Endodermal cell (in vitro differentiated cells): ENCODE measurements around the gene DTWD2. TPM values are rescaled to one million over a fixed set of nuclear protein-coding genes. Genes with fewer than 3 reads are reported as not detected.

Source experiments
- DNase-seq: peaks from one replicate; pipeline ENCODE4 v3.0.0-alpha.2; 2017
- H3K27ac ChIP-seq: 2 replicates; pipeline ENCODE4 v1.5.1; 2013; ENCODE audit warnings: mild to moderate bottlenecking, low read depth, low read length, moderate library complexity
- H3K27me3 ChIP-seq: 2 replicates; pipeline ENCODE4 v1.6.1; 2013; ENCODE audit warnings: mild to moderate bottlenecking, low read length, moderate library complexity; ENCODE audit not compliant: insufficient read depth, control insufficient read depth, poor library complexity, severe bottlenecking
- H3K36me3 ChIP-seq: 2 replicates; pipeline ENCODE4 v1.7.0; 2013; ENCODE audit warnings: mild to moderate bottlenecking, low read length, moderate library complexity; ENCODE audit not compliant: control insufficient read depth, insufficient read depth
- H3K4me1 ChIP-seq: one replicate; pipeline ENCODE4 v1.7.0; 2013; ENCODE audit warnings: low read length; ENCODE audit not compliant: control insufficient read depth, insufficient read depth
- H3K4me3 ChIP-seq: 2 replicates; pipeline ENCODE4 v1.5.1; 2013; ENCODE audit warnings: mild to moderate bottlenecking, low read length, moderate library complexity
- H3K9ac ChIP-seq: 2 replicates; pipeline ENCODE4 v1.6.1; 2013; ENCODE audit warnings: mild to moderate bottlenecking, low read length, moderate library complexity; ENCODE audit not compliant: poor library complexity, severe bottlenecking; ENCODE audit errors: extremely low read depth
- H3K9me3 ChIP-seq: 2 replicates; pipeline ENCODE4 v1.6.1; 2013; ENCODE audit warnings: mild to moderate bottlenecking, low read length, moderate library complexity; ENCODE audit not compliant: control insufficient read depth
- H3K27ac Mint-ChIP-seq: 2 replicates; pipeline ENCODE4 v1.8.0; 2020; ENCODE audit warnings: mixed read lengths
- H3K27me3 Mint-ChIP-seq: 2 replicates; pipeline ENCODE4 v1.8.0; 2021; ENCODE audit warnings: mild to moderate bottlenecking, mixed read lengths; ENCODE audit not compliant: insufficient read depth
- H3K36me3 Mint-ChIP-seq: 2 replicates; pipeline ENCODE4 v1.8.0; 2020; ENCODE audit warnings: low read depth, mixed read lengths
- H3K4me1 Mint-ChIP-seq: 2 replicates; pipeline ENCODE4 v1.8.0; 2020; ENCODE audit warnings: mixed read lengths
- H3K4me3 Mint-ChIP-seq: 2 replicates; pipeline ENCODE4 v1.8.0; 2020; ENCODE audit warnings: mild to moderate bottlenecking, moderate library complexity, mixed read lengths
- H3K9me3 Mint-ChIP-seq: 2 replicates; pipeline ENCODE4 v1.8.0; 2020; ENCODE audit warnings: mild to moderate bottlenecking, mixed read lengths
- WGBS, 2 experiments: methylation state at CpG; one replicate each; pipeline versions ENCODE4 v1.1.5 to v1.1.7; 2013; ENCODE audit warnings: missing lambda C conversion rate in 2 of 2, mixed read lengths in 1 of 2; ENCODE audit not compliant: insufficient coverage in 1 of 2, insufficient read length in 1 of 2; 5-methylcytosine and 5-hydroxymethylcytosine counted together
- total RNA-seq, 2 donors: library from RNA; stranded (reverse); fragmentation: NEBNext Ultra II Directional in 1 of 2; extraction: Animal tissue kit (Norgen Biotek cat#: 25700) in 1 of 2; gene quantifications; 2 replicates in 1 of 2; 3 replicates in 1 of 2; pipeline ENCODE4 v1.2.1, GENCODE V29; 2021
- TF ChIP-seq, protein P1 (sequence below): fragments of 200-600 bp; sonication (generic); conservative IDR thresholded peaks from 2 replicates; pipeline ENCODE4 v1.5.0; 2021; ENCODE audit warnings: antibody characterized with exemption, mild to moderate bottlenecking

The DTWD2 gene
- total RNA-seq, 2 donors from 2014 or later = 15.2 to 34.9 TPM

- Histone ChIP-seq H3K4me1 (no peaks in the 10 kb centered on the region), H3K27me3 (no peaks in the 10 kb centered on the region), H3K9me3 (peaks cover 40% of the 10 kb centered on the region), H3K27ac (no peak overlapping the region), H3K4me3 (no peak overlapping the region), H3K36me3 (peaks cover 11% of the 10 kb centered on the region), H3K9ac (no peak overlapping the region)
- 96 to 100% methylated on average over 2 to 6 of the region's 6 CpGs for WGBS, 2 experiments
- DNase-seq = no peak
- Mint-ChIP-seq H3K4me3 (no peak overlapping the region), H3K27ac (peak overlapping the region; percentile 23), H3K27me3 (no peaks in the 10 kb centered on the region), H3K36me3 (peaks cover 66% of the 10 kb centered on the region), H3K9me3 (peaks cover 27% of the 10 kb centered on the region), H3K4me1 (peaks cover 3% of the 10 kb centered on the region)
- TF ChIP-seq, protein P1, sequence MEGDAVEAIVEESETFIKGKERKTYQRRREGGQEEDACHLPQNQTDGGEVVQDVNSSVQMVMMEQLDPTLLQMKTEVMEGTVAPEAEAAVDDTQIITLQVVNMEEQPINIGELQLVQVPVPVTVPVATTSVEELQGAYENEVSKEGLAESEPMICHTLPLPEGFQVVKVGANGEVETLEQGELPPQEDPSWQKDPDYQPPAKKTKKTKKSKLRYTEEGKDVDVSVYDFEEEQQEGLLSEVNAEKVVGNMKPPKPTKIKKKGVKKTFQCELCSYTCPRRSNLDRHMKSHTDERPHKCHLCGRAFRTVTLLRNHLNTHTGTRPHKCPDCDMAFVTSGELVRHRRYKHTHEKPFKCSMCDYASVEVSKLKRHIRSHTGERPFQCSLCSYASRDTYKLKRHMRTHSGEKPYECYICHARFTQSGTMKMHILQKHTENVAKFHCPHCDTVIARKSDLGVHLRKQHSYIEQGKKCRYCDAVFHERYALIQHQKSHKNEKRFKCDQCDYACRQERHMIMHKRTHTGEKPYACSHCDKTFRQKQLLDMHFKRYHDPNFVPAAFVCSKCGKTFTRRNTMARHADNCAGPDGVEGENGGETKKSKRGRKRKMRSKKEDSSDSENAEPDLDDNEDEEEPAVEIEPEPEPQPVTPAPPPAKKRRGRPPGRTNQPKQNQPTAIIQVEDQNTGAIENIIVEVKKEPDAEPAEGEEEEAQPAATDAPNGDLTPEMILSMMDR = no peak
Measured at GRCh38 chr5:118873417-118873816, 114.9 kb downstream of the DTWD2 start.

GRCh38 chr5:118863345-118863744 lies 125.0 kb downstream of the DTWD2 start:
- DNase-seq = no peak
- H3K9me3 ChIP-seq = no peaks in the 10 kb centered on the region
- H3K27ac ChIP-seq = no peak overlapping the region
- H3K9ac ChIP-seq = no peak overlapping the region
- Mint-ChIP-seq H3K27ac (no peak overlapping the region), H3K4me1 (peaks cover 4% of the 10 kb centered on the region), H3K9me3 (peaks cover 2% of the 10 kb centered on the region), H3K4me3 (no peak overlapping the region), H3K36me3 (peaks cover 5% of the 10 kb centered on the region), H3K27me3 (no peaks in the 10 kb centered on the region)
- no peaks in the 10 kb centered on the region for H3K27me3 ChIP-seq
- TF ChIP-seq, protein P1 = no peak
- no peak overlapping the region for H3K4me3 ChIP-seq
- H3K36me3 ChIP-seq = peaks cover 7% of the 10 kb centered on the region
- no peaks in the 10 kb centered on the region for H3K4me1 ChIP-seq

- H3K9ac ChIP-seq = no peak overlapping the region
- TF ChIP-seq, protein P1 = no peak
- peaks cover 2% of the 10 kb centered on the region for H3K9me3 Mint-ChIP-seq
- no peaks in the 10 kb centered on the region for H3K4me1 ChIP-seq
- H3K27ac Mint-ChIP-seq = no peak overlapping the region
- H3K4me3 Mint-ChIP-seq = no peak overlapping the region
- peaks cover 5% of the 10 kb centered on the region for H3K36me3 Mint-ChIP-seq
- peaks cover 12% of the 10 kb centered on the region for H3K4me1 Mint-ChIP-seq
- no peaks in the 10 kb centered on the region for H3K27me3 Mint-ChIP-seq
- H3K36me3 ChIP-seq = peaks cover 7% of the 10 kb centered on the region
- no peak overlapping the region for H3K27ac ChIP-seq
- H3K9me3 ChIP-seq = no peaks in the 10 kb centered on the region
- no peak overlapping the region for H3K4me3 ChIP-seq
- no peaks in the 10 kb centered on the region for H3K27me3 ChIP-seq
- DNase-seq = no peak
Measured at GRCh38 chr5:118862596-118862995, 125.8 kb downstream of the DTWD2 start.
